Amniotic epithelial cell (primary cell): ENCODE results near the gene C22orf39.

Experiments
- DNase-seq: peaks from one replicate; pipeline ENCODE4 v3.0.0-alpha.2; 2010; ENCODE audit warnings: low read depth

Gene C22orf39

DNA sequence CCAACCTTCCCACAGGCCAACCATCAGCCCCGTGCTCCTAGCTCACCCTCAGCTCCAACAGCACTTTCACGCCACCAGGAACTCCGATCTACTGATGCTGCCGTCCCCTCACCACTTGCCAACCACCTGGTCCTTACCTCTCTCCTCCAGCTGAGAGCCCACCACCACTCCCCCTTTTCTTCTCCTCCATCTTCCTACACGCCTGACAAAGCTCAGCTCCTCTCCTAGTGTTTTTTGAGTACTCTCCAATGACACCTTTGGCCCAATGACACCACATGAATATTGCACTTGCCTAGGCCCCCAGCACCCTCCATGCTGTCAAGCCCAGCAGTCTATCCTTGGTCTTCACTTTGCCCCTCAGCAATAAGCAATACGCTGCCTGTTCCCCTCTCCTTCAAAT, 46.6 kb downstream of the C22orf39 start:
- DNase-seq: no peak

DNA sequence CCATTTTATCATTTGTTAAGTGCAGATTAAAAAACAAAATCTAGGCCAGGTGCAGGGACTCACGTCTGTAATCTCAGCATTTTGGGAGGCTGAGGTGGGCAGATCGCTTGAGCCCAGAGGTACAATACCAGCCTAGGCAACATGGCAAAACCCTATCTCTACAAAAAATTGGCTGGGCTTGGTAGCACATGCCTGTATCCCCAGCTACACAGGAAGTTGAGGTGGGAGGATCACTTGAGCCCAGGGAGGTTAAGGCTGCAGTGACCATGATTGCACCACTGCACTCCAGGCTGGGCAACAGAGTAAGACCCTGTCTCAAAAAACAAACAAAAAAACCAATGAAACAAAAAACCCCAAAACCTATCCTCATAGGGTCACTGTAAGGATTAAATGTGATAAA, 48.9 kb downstream of the C22orf39 start:
- no peak for DNase-seq

DNA sequence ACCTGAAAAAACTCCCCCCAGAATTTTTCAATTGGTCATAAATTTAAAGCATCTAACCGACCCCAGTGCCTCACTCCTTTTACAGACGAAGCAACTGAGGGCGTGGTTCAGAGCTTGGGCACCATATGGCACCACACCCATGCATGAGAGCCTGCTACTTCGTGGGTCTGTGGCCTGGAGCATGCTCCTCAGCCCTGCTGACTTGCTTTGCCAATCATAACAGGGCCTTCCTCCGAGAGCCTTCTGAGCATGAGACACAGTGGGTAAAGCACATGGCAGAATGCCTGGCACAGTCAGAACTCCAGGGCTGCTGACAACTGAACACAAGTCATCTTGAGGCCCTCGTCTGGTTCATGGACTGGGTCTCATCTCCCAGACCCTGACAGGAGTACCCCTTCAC, 49.3 kb downstream of the C22orf39 start:
- DNase-seq: no peak

DNA sequence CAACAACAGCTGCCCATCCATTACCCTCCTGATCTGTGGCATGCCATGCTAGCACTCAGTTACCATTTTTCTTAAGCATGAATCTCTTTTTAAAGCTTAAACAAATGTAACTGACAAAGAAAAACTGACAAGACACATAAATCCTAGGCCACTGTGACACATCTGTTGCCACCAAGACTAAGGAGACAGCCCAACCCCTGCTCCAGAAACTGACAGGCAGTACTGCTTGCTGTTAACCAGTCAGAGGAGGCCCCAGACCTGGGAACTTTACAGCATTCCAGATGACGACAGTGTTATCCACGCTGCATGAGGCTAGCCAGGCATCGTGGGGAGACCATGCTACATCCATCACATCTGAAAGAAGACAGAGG, 49.8 kb downstream of the C22orf39 start:
- DNase-seq: peak; percentile 56

DNA sequence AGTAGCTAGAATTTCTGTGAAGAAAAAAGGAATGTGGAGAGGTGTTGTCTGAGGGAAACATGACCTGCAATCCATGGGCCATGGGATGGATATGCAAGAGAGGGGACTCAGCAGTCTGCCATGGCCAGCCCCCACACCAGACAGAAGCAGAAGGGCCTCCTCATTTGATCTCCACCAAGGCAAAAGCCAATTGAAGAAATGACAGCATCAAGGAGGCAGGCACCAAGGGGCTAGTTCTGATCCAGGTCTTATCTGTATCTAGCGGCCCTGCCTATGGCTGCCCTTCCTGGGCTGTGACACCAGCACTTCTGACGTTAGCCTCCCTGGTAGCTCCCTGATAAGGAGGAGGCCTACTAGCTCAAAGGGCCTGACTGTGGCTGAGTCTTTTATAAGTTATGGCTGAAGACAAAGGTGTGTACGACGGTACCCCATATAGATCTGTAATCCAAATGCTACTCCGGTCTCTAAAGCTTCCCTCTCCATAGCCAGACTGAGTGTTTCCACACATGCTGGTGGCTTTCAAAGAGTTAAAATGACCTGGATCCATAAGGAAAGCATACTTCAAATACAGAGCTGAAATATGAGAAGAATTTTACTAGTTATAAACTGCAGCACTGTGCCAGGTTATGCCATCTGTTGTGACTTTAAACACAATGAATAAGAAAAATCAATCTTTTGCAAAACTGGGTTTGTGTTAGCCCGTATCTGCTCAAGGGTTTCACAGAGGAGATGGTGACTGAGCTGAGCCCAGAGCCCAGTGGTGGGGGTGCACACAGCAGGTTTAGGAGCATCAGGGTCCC, 50.4 kb downstream of the C22orf39 start:
- DNase-seq: no peak

DNA sequence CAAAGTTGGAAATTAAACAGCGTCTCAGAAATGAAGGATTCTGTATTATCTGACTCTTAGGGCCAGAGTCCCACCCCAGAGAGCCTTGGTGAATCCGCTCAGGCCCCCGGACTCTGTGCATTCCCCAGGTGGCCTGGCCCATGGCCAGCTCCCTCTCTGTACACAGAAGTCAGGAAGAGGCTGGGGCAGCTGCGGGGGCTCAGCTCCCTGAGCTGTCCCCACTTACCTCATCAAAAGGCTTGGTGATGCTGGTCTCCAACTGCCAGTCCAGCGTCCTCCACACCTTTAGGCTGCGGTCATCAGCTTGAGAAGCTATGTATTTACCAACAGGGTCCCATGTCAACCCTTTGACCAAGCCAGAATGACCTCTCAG, 51.0 kb downstream of the C22orf39 start:
- DNase-seq: no peak

DNA sequence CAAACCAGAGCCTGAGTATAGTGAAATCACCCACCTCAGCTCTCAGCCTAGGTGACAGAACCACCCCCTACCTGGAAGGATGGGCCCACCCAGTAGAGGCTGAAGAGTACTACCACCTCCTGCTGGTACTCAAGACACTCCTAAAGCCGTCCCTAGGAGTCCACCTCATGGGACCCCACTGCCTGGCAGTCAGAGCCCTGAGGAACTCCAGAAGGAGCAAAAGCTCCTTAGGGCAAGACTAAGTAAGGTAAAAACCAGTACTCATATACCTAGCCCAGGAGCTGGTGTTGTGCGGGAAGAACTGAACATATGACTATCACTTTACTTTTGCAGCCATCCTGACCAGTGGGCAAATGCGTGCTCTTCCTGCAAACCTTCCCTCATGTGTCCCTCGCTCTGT, 52.2 kb downstream of the C22orf39 start:
- DNase-seq: no peak

DNA sequence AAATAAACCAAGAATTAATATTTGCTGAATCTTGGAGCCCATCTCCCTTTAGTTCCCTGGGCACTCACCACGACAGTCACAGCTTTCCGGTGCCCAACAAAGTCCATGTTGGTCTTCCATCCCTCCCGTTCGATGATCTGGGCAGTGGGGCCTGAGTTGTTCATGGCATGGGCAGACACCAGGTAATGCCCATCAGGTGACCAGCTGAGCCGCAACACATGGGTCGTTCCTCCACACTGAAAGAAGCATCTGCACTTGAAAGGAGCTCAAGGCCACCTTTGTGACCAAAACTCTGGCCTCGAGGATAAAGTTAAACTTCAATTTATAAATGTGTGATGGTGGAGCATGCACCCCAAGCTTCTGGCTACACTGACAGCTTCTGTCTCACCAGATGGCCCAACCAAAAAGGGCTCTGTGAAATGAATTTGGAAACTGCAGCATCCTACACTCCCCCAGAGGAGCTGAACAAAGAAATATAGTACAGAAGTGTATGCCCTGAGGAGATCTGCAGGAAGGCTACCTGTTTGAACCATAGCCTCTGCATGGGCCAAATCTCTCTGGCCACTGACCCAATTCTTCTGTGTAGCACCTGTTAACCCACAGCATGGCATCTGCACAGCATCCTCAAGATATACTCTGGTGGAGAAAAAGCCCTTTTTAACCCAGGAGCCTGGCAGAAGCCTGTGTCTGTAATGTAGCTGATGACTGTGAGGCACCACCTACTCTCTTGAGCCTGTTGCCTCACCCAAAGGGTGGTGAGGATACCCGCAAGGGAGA, 53.0 kb downstream of the C22orf39 start:
- DNase-seq: no peak

DNA sequence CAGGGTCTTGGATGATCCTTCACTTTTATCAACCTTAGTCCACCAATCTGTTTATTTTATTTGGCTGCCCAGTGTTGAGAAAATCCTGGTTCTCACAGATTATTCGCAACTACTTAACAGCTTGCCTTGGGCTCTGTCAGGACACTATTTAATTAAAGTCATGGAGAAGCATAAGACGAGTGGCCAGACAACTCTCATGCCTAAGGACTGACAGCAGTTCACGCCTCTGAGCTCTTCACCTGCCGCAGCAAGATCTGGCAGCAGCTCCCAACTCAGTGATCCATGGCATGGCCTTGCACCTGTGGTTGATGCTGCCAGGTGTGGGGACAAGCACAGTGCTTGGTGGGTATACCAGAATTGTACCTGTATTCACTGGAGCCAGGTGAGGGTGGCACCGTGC, 53.8 kb downstream of the C22orf39 start:
- DNase-seq: no peak
